H9 (cell line): ENCODE results near the gene SRRD. TPM values are rescaled to one million over a fixed set of nuclear protein-coding genes. Genes with fewer than 3 reads are reported as not detected.

ENCODE experiments used
- DNase-seq: peaks from one replicate; pipeline ENCODE4 v3.0.0-alpha.2; 2017
- H2AFZ ChIP-seq: one replicate; pipeline ENCODE4 v1.6.1; 2013; ENCODE audit warnings: mild to moderate bottlenecking, low read length, control low read depth, moderate library complexity
- H2AK5ac ChIP-seq: 2 replicates; pipeline ENCODE4 v1.6.1; 2013; ENCODE audit warnings: low read length, control low read depth, mixed read lengths; ENCODE audit not compliant: insufficient read length
- H2BK120ac ChIP-seq: one replicate; pipeline ENCODE4 v1.6.1; 2013; ENCODE audit warnings: low read depth, mild to moderate bottlenecking, low read length, control low read depth, inconsistent platforms; ENCODE audit not compliant: poor library complexity, severe bottlenecking
- H2BK12ac ChIP-seq: 2 replicates; pipeline ENCODE4 v1.6.1; 2013; ENCODE audit warnings: low read length, control low read depth, mixed read lengths, low read depth; ENCODE audit not compliant: insufficient read length
- H2BK15ac ChIP-seq: 2 replicates; pipeline ENCODE4 v1.6.1; 2013; ENCODE audit warnings: low read depth, low read length, control low read depth
- H2BK20ac ChIP-seq: one replicate; pipeline ENCODE4 v1.6.1; 2013; ENCODE audit warnings: low read depth, mild to moderate bottlenecking, low read length, control low read depth, inconsistent platforms; ENCODE audit not compliant: poor library complexity, severe bottlenecking
- H2BK5ac ChIP-seq: 2 replicates; pipeline ENCODE4 v1.6.1; 2013; ENCODE audit warnings: low read length, control low read depth, mixed read lengths; ENCODE audit not compliant: insufficient read length
- H3K14ac ChIP-seq: 2 replicates; pipeline ENCODE4 v1.6.1; 2013; ENCODE audit warnings: low read length, control low read depth; ENCODE audit not compliant: insufficient read depth
- H3K18ac ChIP-seq: 2 replicates; pipeline ENCODE4 v1.6.1; 2013; ENCODE audit warnings: low read depth, mild to moderate bottlenecking, mixed read lengths, low read length, control low read depth; ENCODE audit not compliant: insufficient read length
- H3K23ac ChIP-seq: 2 replicates; pipeline ENCODE4 v1.6.1; 2013; ENCODE audit warnings: low read length, control low read depth, mixed read lengths, low read depth; ENCODE audit not compliant: insufficient read length
- H3K23me2 ChIP-seq: 2 replicates; pipeline ENCODE4 v1.6.1; 2013; ENCODE audit warnings: low read depth, mild to moderate bottlenecking, mixed read lengths, low read length, control low read depth; ENCODE audit not compliant: insufficient read length, poor library complexity, severe bottlenecking
- H3K27ac ChIP-seq: 2 replicates; pipeline ENCODE4 v1.5.1; 2013; ENCODE audit warnings: low read length, control low read depth, mixed read lengths, low read depth; ENCODE audit not compliant: insufficient read length
- H3K27me3 ChIP-seq: 2 replicates; pipeline ENCODE4 v1.6.1; 2013; ENCODE audit warnings: low read length, control low read depth, inconsistent platforms; ENCODE audit not compliant: insufficient read depth
- H3K4ac ChIP-seq: 2 replicates; pipeline ENCODE4 v1.6.1; 2013; ENCODE audit warnings: low read depth, mild to moderate bottlenecking, control low read depth, inconsistent platforms, low read length, moderate library complexity
- H3K4me1 ChIP-seq: 2 replicates; pipeline ENCODE4 v1.6.1; 2013; ENCODE audit warnings: low read length, control low read depth, inconsistent platforms; ENCODE audit not compliant: insufficient read depth
- H3K4me2 ChIP-seq: 2 replicates; pipeline ENCODE4 v1.6.1; 2013; ENCODE audit warnings: low read length, control low read depth, mixed read lengths; ENCODE audit not compliant: insufficient read length, insufficient read depth
- H3K56ac ChIP-seq: 2 replicates; pipeline ENCODE4 v1.6.1; 2013; ENCODE audit warnings: low read depth, mild to moderate bottlenecking, mixed read lengths, low read length, control low read depth; ENCODE audit not compliant: insufficient read length
- H3K79me1 ChIP-seq: 2 replicates; pipeline ENCODE4 v1.6.1; 2013; ENCODE audit warnings: low read depth, mild to moderate bottlenecking, moderate library complexity, low read length, control low read depth, inconsistent platforms; ENCODE audit not compliant: insufficient read depth, poor library complexity, severe bottlenecking
- H3K79me2 ChIP-seq: 2 replicates; pipeline ENCODE4 v1.6.1; 2013; ENCODE audit warnings: low read length, control low read depth, inconsistent platforms; ENCODE audit not compliant: insufficient read depth
- H3K9ac ChIP-seq: 2 replicates; pipeline ENCODE4 v1.6.1; 2013; ENCODE audit warnings: low read length, control low read depth, mixed read lengths; ENCODE audit not compliant: insufficient read length; ENCODE audit errors: extremely low read depth
- H3K9me3 ChIP-seq: one replicate; pipeline ENCODE4 v1.6.1; 2013; ENCODE audit warnings: low read depth, low read length, inconsistent platforms; ENCODE audit not compliant: control insufficient read depth
- H3T11ph ChIP-seq: one replicate; pipeline ENCODE4 v1.6.1; 2013; ENCODE audit warnings: mild to moderate bottlenecking, low read length, control low read depth, inconsistent platforms
- H4K20me1 ChIP-seq: one replicate; pipeline ENCODE4 v1.6.1; 2013; ENCODE audit not compliant: control insufficient read depth, insufficient read length, insufficient read depth
- H4K5ac ChIP-seq: 2 replicates; pipeline ENCODE4 v1.6.1; 2013; ENCODE audit warnings: low read depth, mild to moderate bottlenecking, mixed read lengths, low read length, control low read depth; ENCODE audit not compliant: insufficient read length
- H4K8ac ChIP-seq: replicated peaks from 2 replicates; pipeline ENCODE4 v1.6.1; 2013; ENCODE audit warnings: low read length, control low read depth, mixed read lengths, low read depth; ENCODE audit not compliant: insufficient read length
- H4K91ac ChIP-seq: 2 replicates; pipeline ENCODE4 v1.6.1; 2013; ENCODE audit warnings: low read depth, mild to moderate bottlenecking, moderate library complexity, mixed read lengths, low read length, control low read depth; ENCODE audit not compliant: insufficient read length
- H3K27ac Mint-ChIP-seq, 3 experiments: 2 replicates in 2 of 3; 3 replicates in 1 of 3; pipeline ENCODE4 v1.8.0; 2020 to 2021; ENCODE audit warnings: mixed read lengths in 3 of 3, mild to moderate bottlenecking in 1 of 3, moderate library complexity in 1 of 3
- H3K27me3 Mint-ChIP-seq: 2 replicates; pipeline ENCODE4 v1.8.0; 2021; ENCODE audit warnings: low read depth, mild to moderate bottlenecking, moderate library complexity, mixed read lengths
- H3K36me3 Mint-ChIP-seq, 3 experiments: 2 replicates in 2 of 3; 3 replicates in 1 of 3; pipeline ENCODE4 v1.8.0; 2020 to 2021; ENCODE audit warnings: low read depth in 3 of 3, mixed read lengths in 3 of 3; ENCODE audit not compliant: insufficient read depth in 1 of 3
- H3K4me1 Mint-ChIP-seq, 2 experiments: 2 replicates each; pipeline ENCODE4 v1.8.0; 2020; ENCODE audit warnings: mixed read lengths in 2 of 2
- H3K4me3 Mint-ChIP-seq, 2 experiments: 2 replicates in 1 of 2; 3 replicates in 1 of 2; pipeline ENCODE4 v1.8.0; 2020 to 2021; ENCODE audit warnings: mild to moderate bottlenecking in 2 of 2, mixed read lengths in 2 of 2, moderate library complexity in 1 of 2
- H3K9me3 Mint-ChIP-seq, 2 experiments: 2 replicates in 1 of 2; 3 replicates in 1 of 2; pipeline ENCODE4 v1.8.0; 2020; ENCODE audit warnings: mild to moderate bottlenecking in 2 of 2, mixed read lengths in 2 of 2, moderate library complexity in 1 of 2
- CTCF ChIP-seq: fragments of 200-600 bp; sonication (generic); conservative IDR thresholded peaks from 3 replicates; pipeline ENCODE4 v1.8.0; 2021; ENCODE audit warnings: antibody characterized with exemption, mild to moderate bottlenecking
- WGBS: extraction: QIAGEN DNeasy Blood & Tissue Kit; methylation state at CpG from one replicate; pipeline ENCODE4 v1.1.7; 2013; ENCODE audit warnings: missing lambda C conversion rate, low lambda C conversion rate, mixed read lengths; ENCODE audit not compliant: insufficient read length; ENCODE audit errors: extremely low coverage; 5-methylcytosine and 5-hydroxymethylcytosine counted together
- total RNA-seq: library from RNA; stranded (reverse); gene quantifications from 2 replicates; pipeline ENCODE4 v1.2.1, GENCODE V29; 2021

The SRRD gene
- total RNA-seq, 1 experiment from 2014 or later: 36.0 TPM

- Histone ChIP-seq H4K91ac (no peak overlapping the region), H3K27ac (no peak overlapping the region), H4K20me1 (no peaks in the 10 kb centered on the region), H3K23me2 (no peaks in the 10 kb centered on the region), H3K56ac (no peak overlapping the region), H2AFZ (no peak overlapping the region), H3K27me3 (no peaks in the 10 kb centered on the region), H3K23ac (no peak overlapping the region), H3K9ac (no peak overlapping the region), H3K79me1 (no peaks in the 10 kb centered on the region), H2BK20ac (no peak overlapping the region), H4K8ac (no peak overlapping the region), H3K4me2 (no peak overlapping the region), H2AK5ac (no peak overlapping the region), H3K79me2 (no peaks in the 10 kb centered on the region; the same call in 1 of the 2 replicates), H3T11ph (no peak overlapping the region), H2BK120ac (no peak overlapping the region), H3K14ac (no peak overlapping the region), H3K4ac (no peak overlapping the region), H4K5ac (no peak overlapping the region), H2BK15ac (no peak overlapping the region), H2BK5ac (no peak overlapping the region), H3K4me1 (no peaks in the 10 kb centered on the region), H2BK12ac (no peak overlapping the region), H3K18ac (no peak overlapping the region), H3K9me3 (no peaks in the 10 kb centered on the region)
- Mint-ChIP-seq H3K27ac (no peak overlapping the region), H3K9me3 (no peaks in the 10 kb centered on the region), H3K4me3 (no peak overlapping the region), H3K27me3 (no peaks in the 10 kb centered on the region), H3K36me3 (peaks cover 25 to 62% (median 51%) of the 10 kb centered on the region in 3 experiments), H3K4me1 (peaks cover 5% of the 10 kb centered on the region in 2 experiments)
- no peak for TF ChIP-seq CTCF
- no CpG with 5 or more reads among the region's 6 CpGs for WGBS
- DNase-seq: no peak
Observed at GRCh38 chr22:26460202-26460601, 23.5 kb upstream of the SRRD start.
